HG03064 (cell line): ENCODE results near the gene ZEB2.

Source experiments
- ATAC-seq: cut with Tn5 transposase; IDR thresholded peaks from one replicate; pipeline ENCODE4 v1.9.1; 2021; ENCODE audit warnings: low read depth; ENCODE audit not compliant: unreplicated experiment

Gene ZEB2

GRCh38 chr2:144401036-144401435 lies 118.9 kb downstream of the ZEB2 start:
- ATAC-seq: no peak

GRCh38 chr2:144396318-144396717 lies 123.6 kb downstream of the ZEB2 start:
- no peak for ATAC-seq

- no peak for ATAC-seq
These were observed 129.4 kb downstream of the ZEB2 start for GRCh38 chr2:144390424-144391020.

GRCh38 chr2:144389930-144390311 lies 130.0 kb downstream of the ZEB2 start:
- ATAC-seq: no peak

GRCh38 chr2:144389151-144389929 lies 130.6 kb downstream of the ZEB2 start:
- ATAC-seq: no peak

- no peak for ATAC-seq
These were observed 134.5 kb downstream of the ZEB2 start for GRCh38 chr2:144385381-144385780.

- no peak for ATAC-seq
These were observed 136.3 kb downstream of the ZEB2 start for GRCh38 chr2:144383571-144384100.

GRCh38 chr2:144382849-144383248 lies 137.1 kb downstream of the ZEB2 start:
- ATAC-seq: peak; percentile 99

GRCh38 chr2:144381716-144382115 lies 138.2 kb downstream of the ZEB2 start:
- no peak for ATAC-seq

GRCh38 chr2:144379851-144380311 lies 140.0 kb downstream of the ZEB2 start:
- ATAC-seq: no peak

GRCh38 chr2:144378551-144378950 lies 141.4 kb downstream of the ZEB2 start:
- no peak for ATAC-seq

- ATAC-seq: no peak
These were observed 142.0 kb downstream of the ZEB2 start for GRCh38 chr2:144377914-144378313.

- ATAC-seq: no peak
These were observed 143.0 kb downstream of the ZEB2 start for GRCh38 chr2:144376926-144377325.

- ATAC-seq: no peak
These were observed 143.5 kb downstream of the ZEB2 start for GRCh38 chr2:144376460-144376859.

- peak; percentile 54 for ATAC-seq
These were observed 145.7 kb downstream of the ZEB2 start for GRCh38 chr2:144374163-144374661.

- ATAC-seq: no peak
These were observed 147.4 kb downstream of the ZEB2 start for GRCh38 chr2:144372410-144373080.

GRCh38 chr2:144370937-144371584 lies 148.9 kb downstream of the ZEB2 start:
- ATAC-seq: no peak

- no peak for ATAC-seq
These were observed 150.5 kb downstream of the ZEB2 start for GRCh38 chr2:144369416-144369815.

- ATAC-seq: no peak
These were observed 153.0 kb downstream of the ZEB2 start for GRCh38 chr2:144366825-144367429.
